ENCODE data around the gene RGS21.
"Not testable (repeated sequence)": the region's sequence is repeated elsewhere in the genome, so short reads cannot be mapped to it uniquely, and the experiment has no call there.

The RGS21 gene

GRCh38 chr1:192316942-192317450 lies at the start of gene RGS21:
Gene RGS21 (plus strand): TSS chr1:192316992. CDS start chr1:192343037, 26,045 bp downstream.
- no peak for DNase-seq

- DNase-seq = no peak
These were observed 48.2 kb upstream of the RGS21 start for GRCh38 chr1:192268468-192269052.

- no peak for DNase-seq
These were observed 46.4 kb upstream of the RGS21 start for GRCh38 chr1:192270398-192270797.

GRCh38 chr1:192272732-192273131 lies 44.1 kb upstream of the RGS21 start:
- peak; percentile 32 for DNase-seq

- no peak for DNase-seq
These were observed 42.2 kb upstream of the RGS21 start for GRCh38 chr1:192274588-192274987.

- DNase-seq = peak; percentile 55
These were observed 39.2 kb upstream of the RGS21 start for GRCh38 chr1:192277635-192278034.

GRCh38 chr1:192284927-192285326 lies 31.9 kb upstream of the RGS21 start:
- DNase-seq = no peak

GRCh38 chr1:192303029-192303428 lies 13.8 kb upstream of the RGS21 start:
- DNase-seq = no peak

- DNase-seq = not testable (repeated sequence)
These were observed 8.5 kb upstream of the RGS21 start for GRCh38 chr1:192308314-192308713.

- peak; percentile 75 for DNase-seq
These were observed 5.5 kb upstream of the RGS21 start for GRCh38 chr1:192311281-192311680.

- DNase-seq = no peak
These were observed 11.2 kb downstream of the RGS21 start for GRCh38 chr1:192327997-192328396.

GRCh38 chr1:192342842-192343241 lies 26.1 kb downstream of the RGS21 start:
- no peak for DNase-seq

GRCh38 chr1:192343344-192343743 lies 26.6 kb downstream of the RGS21 start:
- no peak for DNase-seq

GRCh38 chr1:192349314-192349713 lies 32.5 kb downstream of the RGS21 start:
- DNase-seq = no peak

- DNase-seq = no peak
These were observed 33.6 kb downstream of the RGS21 start for GRCh38 chr1:192350356-192350755.

- no peak for DNase-seq
These were observed 34.8 kb downstream of the RGS21 start for GRCh38 chr1:192351550-192351949.

GRCh38 chr1:192357924-192358323 lies 41.1 kb downstream of the RGS21 start:
- DNase-seq = no peak

- no peak for DNase-seq
These were observed 41.6 kb downstream of the RGS21 start for GRCh38 chr1:192358402-192358801.

- DNase-seq = no peak
These were observed 42.0 kb downstream of the RGS21 start for GRCh38 chr1:192358822-192359221.

- DNase-seq = no peak
These were observed 46.4 kb downstream of the RGS21 start for GRCh38 chr1:192363177-192363576.

GRCh38 chr1:192367436-192367835 lies 50.6 kb downstream of the RGS21 start:
- DNase-seq = no peak

- DNase-seq = no peak
These were observed 58.5 kb downstream of the RGS21 start for GRCh38 chr1:192375306-192375705.

GRCh38 chr1:192376374-192376773 lies 59.6 kb downstream of the RGS21 start:
- DNase-seq = no peak

- DNase-seq = no peak
These were observed 61.5 kb downstream of the RGS21 start for GRCh38 chr1:192378276-192378675.

- DNase-seq = no peak
These were observed 62.1 kb downstream of the RGS21 start for GRCh38 chr1:192378878-192379277.
